ENCODE results near the gene SLC38A9.

SLC38A9 gene

GRCh38 chr5:55625913-55626312 lies 86.2 kb downstream of the SLC38A9 start:
- CTCF ChIA-PET = interaction anchor here (0.6 to 1.0 kb wide), 2 partner anchors 9 to 433 kb away, joined by 3 to 4 read pairs; no protein-coding TSS in a partner anchor
- TF ChIP-seq CTCF (conservative IDR thresholded peaks at IDR 0.05; ENCODE audit: low read depth) = no peak
- H3K27ac ChIP-seq = no peak overlapping the region
- DNase-seq (ENCODE audit: low spot score) = no peak
- POLR2A ChIA-PET (ENCODE audit: low non-redundant PET) = no interaction called here

- TF ChIP-seq CTCF (conservative IDR thresholded peaks at IDR 0.05; ENCODE audit: low read depth) = no peak
- POLR2A ChIA-PET (ENCODE audit: low non-redundant PET) = no interaction called here
- no peak for DNase-seq (ENCODE audit: low spot score)
- H3K27ac ChIP-seq = no peak overlapping the region
- CTCF ChIA-PET = no interaction called here
These were observed 86.6 kb downstream of the SLC38A9 start for GRCh38 chr5:55625589-55625909.

GRCh38 chr5:55624841-55625588 lies 87.1 kb downstream of the SLC38A9 start:
- DNase-seq (ENCODE audit: low spot score) = no peak
- CTCF ChIA-PET = no interaction called here

GRCh38 chr5:55623789-55624188 lies 88.3 kb downstream of the SLC38A9 start:
- DNase-seq (ENCODE audit: low spot score) = no peak
- H3K27ac ChIP-seq = no peak overlapping the region
- no peak for TF ChIP-seq CTCF (conservative IDR thresholded peaks at IDR 0.05; ENCODE audit: low read depth)
- ChIA-PET CTCF (no interaction called here), POLR2A (ENCODE audit: low non-redundant PET) (no interaction called here)

More at GRCh38 chr5:55624841-55625588, 87.1 kb downstream of the SLC38A9 start:
- no peak overlapping the region for H3K27ac ChIP-seq
- no peak for TF ChIP-seq CTCF (conservative IDR thresholded peaks at IDR 0.05; ENCODE audit: low read depth)
- POLR2A ChIA-PET (ENCODE audit: low non-redundant PET) = no interaction called here

- no peak overlapping the region for H3K27ac ChIP-seq
- ChIA-PET POLR2A (ENCODE audit: low non-redundant PET) (no interaction called here), CTCF (no interaction called here)
- DNase-seq (ENCODE audit: low spot score) = no peak
- no peak for TF ChIP-seq CTCF (conservative IDR thresholded peaks at IDR 0.05; ENCODE audit: low read depth)
These were observed 89.7 kb downstream of the SLC38A9 start for GRCh38 chr5:55622460-55622859.

- H3K27ac ChIP-seq = no peak overlapping the region
- no peak for TF ChIP-seq CTCF (conservative IDR thresholded peaks at IDR 0.05; ENCODE audit: low read depth)
- ChIA-PET CTCF (no interaction called here), POLR2A (ENCODE audit: low non-redundant PET) (no interaction called here)
- no peak for DNase-seq (ENCODE audit: low spot score)
These were observed 90.9 kb downstream of the SLC38A9 start for GRCh38 chr5:55621229-55621628.

All from RWPE1 (cell line).